Measurements from ENCODE around the gene ZG16. TPM values are rescaled to one million over a fixed set of nuclear protein-coding genes. Genes with fewer than 3 reads are reported as not detected.

Gene ZG16
- total and polyA plus RNA-seq, 2 of the 8 experiments (the other 6 are each of a cell fraction or from before 2014, with no cell fraction given): not detected

DNA sequence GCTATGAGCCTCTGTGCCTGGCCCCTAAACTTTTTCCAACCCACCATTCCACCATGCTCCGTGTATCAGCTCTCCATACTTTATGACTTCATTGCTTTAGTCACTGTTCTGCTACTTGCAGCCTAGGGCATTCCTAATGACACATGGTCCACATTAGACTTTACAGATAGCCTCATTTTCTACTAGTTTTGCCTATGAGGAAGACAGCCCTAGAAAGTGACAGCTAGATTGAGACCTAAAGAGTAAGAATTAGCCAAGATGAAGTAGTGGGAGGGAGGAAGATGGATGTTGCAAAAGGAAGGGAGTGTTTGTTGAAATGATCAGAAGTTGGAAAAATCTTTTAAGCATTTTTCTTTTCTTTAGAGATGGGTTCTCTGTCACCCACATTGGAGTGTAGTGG is 43.3 kb upstream of the ZG16 start:
- Histone ChIP-seq H2BK15ac (ENCODE audit: low read length) (no peak overlapping the region), H3K4me2 (ENCODE audit: insufficient read depth in 1 of 2, low read depth in 2 of 2, low read length in 2 of 2) (no peak overlapping the region), H3K18ac (ENCODE audit: extremely low read depth, low read length) (no peak overlapping the region), H2BK5ac (ENCODE audit: low read depth, low read length) (no peak overlapping the region), H3K4ac (replicated peaks; ENCODE audit: insufficient read length, low read depth, low read length) (no peak overlapping the region), H3K23ac (ENCODE audit: insufficient read length) (no peak overlapping the region), H3K4me3 (ENCODE audit: extremely low read depth in 1 of 4, insufficient read depth in 2 of 4, low read depth in 3 of 4, low read length in 4 of 4) (no peak overlapping the region), H4K20me1 (replicated peaks in 1 of 2; ENCODE audit: control insufficient read depth in 1 of 2, insufficient read depth in 2 of 2, low read length in 2 of 2) (peaks cover 0 to 10% of the 10 kb centered on the region in 2 experiments), H2BK20ac (ENCODE audit: low read length) (no peak overlapping the region), H3K14ac (ENCODE audit: insufficient read length) (no peak overlapping the region), H3K27ac (ENCODE audit: low read depth, low read length) (no peak overlapping the region), H2AK5ac (ENCODE audit: low read depth, low read length) (no peak overlapping the region), H3K9ac (replicated peaks in 1 of 4; ENCODE audit: extremely low read depth in 1 of 4, low read depth in 3 of 4, low read length in 3 of 4) (no peak overlapping the region), H2AFZ (ENCODE audit: low read length) (no peak overlapping the region), H3K23me2 (ENCODE audit: low read depth, low read length) (peaks cover 1% of the 10 kb centered on the region; the same call in 1 of the 2 replicates), H3K9me3 (ENCODE audit: insufficient read depth in 2 of 2, low read depth in 1 of 2, low read length in 1 of 2) (no peaks in the 10 kb centered on the region), H4K5ac (ENCODE audit: insufficient read length, low read depth, low read length) (no peak overlapping the region), H3K36me3 (ENCODE audit: control insufficient read depth in 2 of 4, insufficient read depth in 4 of 4, low read length in 3 of 4) (peaks cover 16 to 65% (median 27%) of the 10 kb centered on the region in 4 experiments), H4K91ac (replicated peaks; ENCODE audit: insufficient read length, low read length) (no peak overlapping the region), H4K8ac (ENCODE audit: extremely low read depth, insufficient read depth, low read length) (no peak overlapping the region), H3K27me3 (replicated peaks in 1 of 4; ENCODE audit: control insufficient read depth in 3 of 4, extremely low read depth in 1 of 4, insufficient read depth in 3 of 4, low read length in 3 of 4) (no peaks in the 10 kb centered on the region), H2BK12ac (ENCODE audit: low read depth, low read length) (no peak overlapping the region), H2BK120ac (replicated peaks; ENCODE audit: low read depth, low read length) (no peak overlapping the region), H3K4me1 (replicated peaks in 1 of 4; ENCODE audit: control insufficient read depth in 3 of 4, insufficient read depth in 4 of 4, low read length in 3 of 4) (no peaks in the 10 kb centered on the region), H3K79me1 (ENCODE audit: low read depth, low read length) (no peaks in the 10 kb centered on the region), H3K56ac (replicated peaks; ENCODE audit: insufficient read length, low read depth, low read length) (no peak overlapping the region), H3K79me2 (ENCODE audit: control insufficient read depth in 1 of 2, insufficient read depth in 2 of 2, low read length in 2 of 2) (no peaks in the 10 kb centered on the region; a peak in 1 of 4 replicates)
- DNase-seq (ENCODE audit: low read depth in 1 of 2, low spot score in 2 of 2): no peak
- 43% methylated on average over 1 of the region's 1 CpG; no CpG with 5 or more reads in 1 of the 2 experiments for WGBS, 2 experiments (ENCODE audit: extremely low coverage in 1 of 2, insufficient coverage in 1 of 2, insufficient read length in 1 of 2, insufficient replicate concordance in 2 of 2, low coverage in 1 of 2, low lambda C conversion rate in 2 of 2, missing lambda C conversion rate in 1 of 2)
- FAIRE-seq: no peak
- POLR2A ChIA-PET (ENCODE audit: partially characterized antibody): interaction anchor here (1.0 to 26.3 kb wide), 8 partner anchors 9 to 55 kb away, joined by 3 to 490 read pairs (median 13); partner anchors contain the start of genes C16orf54, KIF22 and ZG16
- CTCF ChIA-PET (ENCODE audit: partially characterized antibody): interaction anchor here (1.2 to 1.3 kb wide), 2 partner anchors 34 to 50 kb away, joined by 3 to 6 read pairs; no protein-coding TSS in a partner anchor
- TF ChIP-seq KDM4A (IDR thresholded peaks at IDR 0.05; ENCODE audit: low read depth, low read length, severe bottlenecking): no peak
- TF ChIP-seq PHF8 (conservative IDR thresholded peaks at IDR 0.05; ENCODE audit: low read depth, low read length): no peak
- TF ChIP-seq SP2 (IDR thresholded peaks at IDR 0.05; ENCODE audit: low read length): no peak
- no peak for TF ChIP-seq SIX5 (IDR thresholded peaks at IDR 0.05; ENCODE audit: low read depth, low read length)
- no peak for TF ChIP-seq HDAC2 (IDR thresholded peaks at IDR 0.05; ENCODE audit: borderline replicate concordance in 1 of 2, low read depth in 2 of 2, low read length in 2 of 2)
- TF ChIP-seq SP4 (IDR thresholded peaks at IDR 0.05; ENCODE audit: low read length): no peak
- TF ChIP-seq SUZ12 (IDR thresholded peaks at IDR 0.05; ENCODE audit: low read length): no peak
- no peak for TF ChIP-seq POLR2A (IDR thresholded peaks at IDR 0.05; ENCODE audit: control extremely low read depth in 1 of 2, low read depth in 2 of 2, low read length in 2 of 2)
- no peak for TF ChIP-seq EGR1 (IDR thresholded peaks at IDR 0.05; ENCODE audit: borderline replicate concordance, low read depth, low read length)
- TF ChIP-seq, protein P1, sequence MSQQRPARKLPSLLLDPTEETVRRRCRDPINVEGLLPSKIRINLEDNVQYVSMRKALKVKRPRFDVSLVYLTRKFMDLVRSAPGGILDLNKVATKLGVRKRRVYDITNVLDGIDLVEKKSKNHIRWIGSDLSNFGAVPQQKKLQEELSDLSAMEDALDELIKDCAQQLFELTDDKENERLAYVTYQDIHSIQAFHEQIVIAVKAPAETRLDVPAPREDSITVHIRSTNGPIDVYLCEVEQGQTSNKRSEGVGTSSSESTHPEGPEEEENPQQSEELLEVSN (IDR thresholded peaks at IDR 0.05): no peak
- TF ChIP-seq GABPA (IDR thresholded peaks at IDR 0.05; ENCODE audit: borderline replicate concordance, insufficient read depth, low read length): no peak
- no peak for TF ChIP-seq CHD1 (IDR thresholded peaks at IDR 0.05; ENCODE audit: low read depth, low read length)
- TF ChIP-seq HDAC6 (IDR thresholded peaks at IDR 0.05; ENCODE audit: low read depth, low read length): no peak
- no peak for TF ChIP-seq KDM5A (IDR thresholded peaks at IDR 0.05; ENCODE audit: low read length)
- no peak for TF ChIP-seq BACH1 (IDR thresholded peaks at IDR 0.05; ENCODE audit: low read length)
